Central memory CD8-positive, alpha-beta T cell (primary cell): ENCODE results near the gene DST.

ENCODE experiments used
- ATAC-seq: fragments of 150-1000 bp; cut with Tn5 transposase; replicated peaks from 2 replicates; pipeline ENCODE4 v1.10.0; 2022; ENCODE audit warnings: mild to moderate bottlenecking, moderate FRiP score, moderate number of reproducible peaks; ENCODE audit not compliant: poor library complexity, severe bottlenecking; ENCODE audit errors: extremely low read depth
- DNase-seq, 2 donors: peaks; one replicate each; pipeline ENCODE4 v3.0.0; 2021; ENCODE audit warnings: low spot score in 2 of 2
- H3K27ac Mint-ChIP-seq: one replicate; pipeline ENCODE4 v1.8.0; 2022; ENCODE audit warnings: low read depth, mild to moderate bottlenecking, moderate library complexity, mixed read lengths
- H3K27me3 Mint-ChIP-seq: one replicate; pipeline ENCODE4 v1.8.0; 2022; ENCODE audit warnings: mixed read lengths
- H3K36me3 Mint-ChIP-seq: one replicate; pipeline ENCODE4 v1.8.0; 2022; ENCODE audit warnings: mild to moderate bottlenecking, moderate library complexity, mixed read lengths; ENCODE audit not compliant: insufficient read depth
- H3K4me1 Mint-ChIP-seq: one replicate; pipeline ENCODE4 v1.8.0; 2022; ENCODE audit warnings: mixed read lengths
- H3K4me3 Mint-ChIP-seq: one replicate; pipeline ENCODE4 v1.8.0; 2022; ENCODE audit warnings: mild to moderate bottlenecking, moderate library complexity, mixed read lengths
- H3K9me3 Mint-ChIP-seq: one replicate; pipeline ENCODE4 v1.8.0; 2022; ENCODE audit warnings: mixed read lengths

DST gene

GRCh38 chr6:56450882-56451739 lies 191.6 kb downstream of the DST start:
- no peak overlapping the region for H3K4me3 Mint-ChIP-seq
- DNase-seq (no peak), ATAC-seq (no peak)

GRCh38 chr6:56450376-56450775 lies 192.3 kb downstream of the DST start:
- H3K27me3 Mint-ChIP-seq, result no peaks in the 10 kb centered on the region
- peaks cover 2% of the 10 kb centered on the region for H3K36me3 Mint-ChIP-seq
- no peak for ATAC-seq
- H3K9me3 Mint-ChIP-seq, result no peaks in the 10 kb centered on the region
- no peak for DNase-seq
- H3K27ac Mint-ChIP-seq, result no peak overlapping the region
- no peak overlapping the region for H3K4me3 Mint-ChIP-seq
- no peaks in the 10 kb centered on the region for H3K4me1 Mint-ChIP-seq

More at GRCh38 chr6:56450882-56451739, 191.6 kb downstream of the DST start:
- Mint-ChIP-seq H3K4me1 (no peaks in the 10 kb centered on the region), H3K9me3 (no peaks in the 10 kb centered on the region), H3K36me3 (peaks cover 2% of the 10 kb centered on the region), H3K27me3 (no peaks in the 10 kb centered on the region), H3K27ac (no peak overlapping the region)

GRCh38 chr6:56448046-56448445 lies 194.6 kb downstream of the DST start:
- Mint-ChIP-seq H3K36me3 (peaks cover 2% of the 10 kb centered on the region), H3K9me3 (peaks cover 4% of the 10 kb centered on the region), H3K27me3 (no peaks in the 10 kb centered on the region), H3K4me3 (no peak overlapping the region), H3K27ac (no peak overlapping the region), H3K4me1 (no peaks in the 10 kb centered on the region)
- ATAC-seq, result no peak
- DNase-seq, result no peak

GRCh38 chr6:56445818-56446217 lies 196.9 kb downstream of the DST start:
- Mint-ChIP-seq H3K4me1 (no peaks in the 10 kb centered on the region), H3K27ac (no peak overlapping the region), H3K4me3 (no peak overlapping the region), H3K27me3 (no peaks in the 10 kb centered on the region), H3K9me3 (peaks cover 6% of the 10 kb centered on the region), H3K36me3 (peaks cover 2% of the 10 kb centered on the region)
- DNase-seq, result no peak
- no peak for ATAC-seq

GRCh38 chr6:56444855-56445254 lies 197.8 kb downstream of the DST start:
- peaks cover 7% of the 10 kb centered on the region for H3K9me3 Mint-ChIP-seq
- H3K4me1 Mint-ChIP-seq, result no peaks in the 10 kb centered on the region
- no peak overlapping the region for H3K27ac Mint-ChIP-seq
- H3K4me3 Mint-ChIP-seq, result no peak overlapping the region
- no peaks in the 10 kb centered on the region for H3K27me3 Mint-ChIP-seq
- DNase-seq, result no peak
- H3K36me3 Mint-ChIP-seq, result peaks cover 2% of the 10 kb centered on the region
- no peak for ATAC-seq

GRCh38 chr6:56440551-56440981 lies 202.1 kb downstream of the DST start:
- H3K27ac Mint-ChIP-seq, result no peak overlapping the region
- no peaks in the 10 kb centered on the region for H3K36me3 Mint-ChIP-seq
- no peak overlapping the region for H3K4me3 Mint-ChIP-seq
- H3K9me3 Mint-ChIP-seq, result peaks cover 14% of the 10 kb centered on the region
- H3K27me3 Mint-ChIP-seq, result no peaks in the 10 kb centered on the region
- H3K4me1 Mint-ChIP-seq, result no peaks in the 10 kb centered on the region
- ATAC-seq, result no peak
- no peak for DNase-seq

- ATAC-seq (no peak), DNase-seq (no peak)
- Mint-ChIP-seq H3K36me3 (no peaks in the 10 kb centered on the region), H3K4me3 (no peak overlapping the region), H3K9me3 (peaks cover 9% of the 10 kb centered on the region), H3K27ac (no peak overlapping the region), H3K4me1 (no peaks in the 10 kb centered on the region), H3K27me3 (no peaks in the 10 kb centered on the region)
These were observed 205.4 kb downstream of the DST start for GRCh38 chr6:56437171-56437900.

- no peak overlapping the region for H3K27ac Mint-ChIP-seq
- H3K27me3 Mint-ChIP-seq, result no peaks in the 10 kb centered on the region
- no peaks in the 10 kb centered on the region for H3K36me3 Mint-ChIP-seq
- no peak overlapping the region for H3K4me3 Mint-ChIP-seq
- H3K9me3 Mint-ChIP-seq, result peaks cover 9% of the 10 kb centered on the region
- DNase-seq, result no peak
- ATAC-seq, result no peak
- no peaks in the 10 kb centered on the region for H3K4me1 Mint-ChIP-seq
These were observed 206.9 kb downstream of the DST start for GRCh38 chr6:56435754-56436153.

- DNase-seq, result no peak
- peaks cover 11% of the 10 kb centered on the region for H3K9me3 Mint-ChIP-seq
- no peak overlapping the region for H3K27ac Mint-ChIP-seq
- no peaks in the 10 kb centered on the region for H3K36me3 Mint-ChIP-seq
- no peaks in the 10 kb centered on the region for H3K4me1 Mint-ChIP-seq
- no peaks in the 10 kb centered on the region for H3K27me3 Mint-ChIP-seq
- no peak for ATAC-seq
- H3K4me3 Mint-ChIP-seq, result no peak overlapping the region
These were observed 207.4 kb downstream of the DST start for GRCh38 chr6:56435326-56435725.

- Mint-ChIP-seq H3K4me3 (no peak overlapping the region), H3K9me3 (peaks cover 11% of the 10 kb centered on the region), H3K27me3 (no peaks in the 10 kb centered on the region), H3K4me1 (no peaks in the 10 kb centered on the region), H3K36me3 (no peaks in the 10 kb centered on the region), H3K27ac (no peak overlapping the region)
- DNase-seq (no peak), ATAC-seq (no peak)
These were observed 208.1 kb downstream of the DST start for GRCh38 chr6:56434606-56435005.

GRCh38 chr6:56433119-56433518 lies 209.6 kb downstream of the DST start:
- Mint-ChIP-seq H3K4me1 (no peaks in the 10 kb centered on the region), H3K9me3 (peaks cover 5% of the 10 kb centered on the region), H3K4me3 (no peak overlapping the region), H3K36me3 (no peaks in the 10 kb centered on the region), H3K27ac (no peak overlapping the region), H3K27me3 (no peaks in the 10 kb centered on the region)
- DNase-seq, result no peak
- no peak for ATAC-seq

- no peak overlapping the region for H3K27ac Mint-ChIP-seq
- ATAC-seq (no peak), DNase-seq (no peak)
- H3K36me3 Mint-ChIP-seq, result no peaks in the 10 kb centered on the region
- H3K4me3 Mint-ChIP-seq, result no peak overlapping the region
- H3K9me3 Mint-ChIP-seq, result peaks cover 12% of the 10 kb centered on the region
- H3K27me3 Mint-ChIP-seq, result no peaks in the 10 kb centered on the region
- H3K4me1 Mint-ChIP-seq, result no peaks in the 10 kb centered on the region
These were observed 210.5 kb downstream of the DST start for GRCh38 chr6:56432194-56432593.
